ENCODE results near the gene TTBK2. TPM values are rescaled to one million over a fixed set of nuclear protein-coding genes. Genes with fewer than 3 reads are reported as not detected.

Gene TTBK2
- total RNA-seq, 1 donor from 2014 or later, result 19.8 TPM

DNA sequence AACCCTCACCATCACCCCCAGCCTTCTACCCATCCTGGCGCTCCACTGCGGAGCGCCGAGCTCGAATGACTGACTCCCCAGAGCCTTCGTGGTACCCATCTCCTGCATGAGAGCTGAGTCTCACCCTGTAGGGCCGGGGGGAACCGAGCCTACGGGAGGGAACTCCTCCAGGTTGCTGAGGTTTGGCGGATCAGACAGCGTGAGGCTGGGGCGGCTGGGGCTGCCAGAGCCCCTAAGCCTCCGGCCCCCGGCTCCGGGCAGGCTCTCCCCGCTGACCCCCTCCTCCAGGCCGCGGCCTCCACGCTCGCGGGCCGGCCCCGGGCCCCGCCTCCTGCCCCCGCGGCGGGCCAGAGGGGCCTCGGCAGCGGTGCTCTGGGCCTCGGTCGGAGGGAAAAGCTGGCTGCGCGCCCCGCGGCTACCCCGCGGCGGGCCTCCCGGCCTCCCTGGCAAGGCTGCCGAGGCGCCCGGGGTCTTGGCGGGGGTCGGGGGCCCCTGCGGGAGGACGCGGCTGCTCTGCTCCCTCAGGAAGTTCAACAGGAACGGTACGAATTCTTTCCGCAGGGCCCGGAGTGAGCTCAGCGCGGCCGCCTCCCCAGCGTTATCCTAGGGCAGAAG lies 184.3 kb downstream of the TTBK2 start:
- Mint-ChIP-seq H3K27ac (no peak overlapping the region), H3K4me1 (peaks cover 13% of the 10 kb centered on the region), H3K9me3 (no peaks in the 10 kb centered on the region), H3K4me3 (peak overlapping the region; percentile 83), H3K27me3 (no peaks in the 10 kb centered on the region), H3K36me3 (ENCODE audit: low read depth) (peaks cover 29% of the 10 kb centered on the region)
- ATAC-seq (ENCODE audit: low read depth) (no peak), DNase-seq (peak; percentile 39)
- ChIA-PET POLR2A (interaction anchor here (0.6 to 0.9 kb wide), 2 partner anchors 9 to 161 kb away, joined by 3 read pairs; partner anchors contain the start of gene STARD9), CTCF (interaction anchor here (2.5 kb wide), 1 partner anchor 190 kb away, joined by 6 read pairs; no protein-coding TSS in a partner anchor)
- TF ChIP-seq, protein P1, sequence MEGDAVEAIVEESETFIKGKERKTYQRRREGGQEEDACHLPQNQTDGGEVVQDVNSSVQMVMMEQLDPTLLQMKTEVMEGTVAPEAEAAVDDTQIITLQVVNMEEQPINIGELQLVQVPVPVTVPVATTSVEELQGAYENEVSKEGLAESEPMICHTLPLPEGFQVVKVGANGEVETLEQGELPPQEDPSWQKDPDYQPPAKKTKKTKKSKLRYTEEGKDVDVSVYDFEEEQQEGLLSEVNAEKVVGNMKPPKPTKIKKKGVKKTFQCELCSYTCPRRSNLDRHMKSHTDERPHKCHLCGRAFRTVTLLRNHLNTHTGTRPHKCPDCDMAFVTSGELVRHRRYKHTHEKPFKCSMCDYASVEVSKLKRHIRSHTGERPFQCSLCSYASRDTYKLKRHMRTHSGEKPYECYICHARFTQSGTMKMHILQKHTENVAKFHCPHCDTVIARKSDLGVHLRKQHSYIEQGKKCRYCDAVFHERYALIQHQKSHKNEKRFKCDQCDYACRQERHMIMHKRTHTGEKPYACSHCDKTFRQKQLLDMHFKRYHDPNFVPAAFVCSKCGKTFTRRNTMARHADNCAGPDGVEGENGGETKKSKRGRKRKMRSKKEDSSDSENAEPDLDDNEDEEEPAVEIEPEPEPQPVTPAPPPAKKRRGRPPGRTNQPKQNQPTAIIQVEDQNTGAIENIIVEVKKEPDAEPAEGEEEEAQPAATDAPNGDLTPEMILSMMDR (IDR thresholded peaks at IDR 0.05), result no peak
- intact Hi-C loops (cut with micrococcal nuclease), result loop anchor here (2.0 to 10.0 kb wide), 2 partner anchors 461 to 635 kb away; partner anchors contain the start of genes GANC, TMEM87A, TUBGCP4 and ZSCAN29

DNA sequence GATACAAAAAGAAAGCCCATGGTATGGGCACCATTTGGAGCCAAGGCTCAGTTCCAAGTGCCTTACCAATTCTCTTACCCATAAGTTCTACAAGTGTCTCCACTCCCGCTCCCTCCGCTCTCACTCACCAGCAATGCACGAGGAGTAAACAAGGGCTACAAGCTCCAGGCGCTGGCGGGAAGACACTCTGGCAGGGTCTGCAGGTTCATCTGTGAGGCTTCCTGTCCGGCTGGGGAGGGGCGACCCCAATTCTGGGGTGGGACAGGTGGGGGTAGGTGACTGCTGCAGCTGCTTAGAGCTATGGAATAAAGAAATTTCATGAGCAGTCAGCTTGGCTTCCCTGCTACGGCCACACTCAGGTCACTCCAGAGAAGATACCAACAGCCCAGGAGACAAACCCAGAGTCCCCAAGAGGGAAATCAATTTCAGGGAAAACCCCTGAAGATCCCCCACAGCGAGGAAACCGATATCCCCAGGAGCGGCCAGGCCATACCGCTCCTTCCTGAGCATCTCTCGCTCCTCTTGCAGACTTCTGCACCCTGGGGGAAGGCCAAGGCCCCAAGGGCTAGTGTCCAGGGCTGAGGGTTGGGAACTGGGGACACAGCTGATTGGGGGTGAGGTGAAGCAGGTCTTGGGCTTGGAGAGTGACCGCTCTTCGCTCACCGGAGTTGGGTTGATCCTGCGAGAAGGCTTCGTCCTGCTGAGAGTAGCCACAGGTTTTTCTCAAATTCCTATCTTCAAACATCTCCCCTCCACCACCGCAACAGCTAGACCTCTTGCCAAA lies 185.0 kb downstream of the TTBK2 start:
- H3K4me3 Mint-ChIP-seq, result peak overlapping the region; percentile 76
- no peak overlapping the region for H3K27ac Mint-ChIP-seq
- DNase-seq, result no peak
- TF ChIP-seq, protein P1 (IDR thresholded peaks at IDR 0.05), result no peak
- ChIA-PET CTCF (interaction anchor here (2.5 kb wide), 1 partner anchor 191 kb away, joined by 6 read pairs; no protein-coding TSS in a partner anchor), POLR2A (interaction anchor here (0.9 kb wide), 1 partner anchor 160 kb away, joined by 3 read pairs; the partner anchor contains the start of gene STARD9)
- H3K36me3 Mint-ChIP-seq (ENCODE audit: low read depth), result peaks cover 35% of the 10 kb centered on the region
- ATAC-seq (ENCODE audit: low read depth), result no peak
- H3K9me3 Mint-ChIP-seq, result no peaks in the 10 kb centered on the region
- H3K27me3 Mint-ChIP-seq, result no peaks in the 10 kb centered on the region
- H3K4me1 Mint-ChIP-seq, result peaks cover 13% of the 10 kb centered on the region
- intact Hi-C loops (cut with micrococcal nuclease), result loop anchor here (2.0 to 10.0 kb wide), 2 partner anchors 461 to 635 kb away; partner anchors contain the start of genes GANC, TMEM87A, TUBGCP4 and ZSCAN29

DNA sequence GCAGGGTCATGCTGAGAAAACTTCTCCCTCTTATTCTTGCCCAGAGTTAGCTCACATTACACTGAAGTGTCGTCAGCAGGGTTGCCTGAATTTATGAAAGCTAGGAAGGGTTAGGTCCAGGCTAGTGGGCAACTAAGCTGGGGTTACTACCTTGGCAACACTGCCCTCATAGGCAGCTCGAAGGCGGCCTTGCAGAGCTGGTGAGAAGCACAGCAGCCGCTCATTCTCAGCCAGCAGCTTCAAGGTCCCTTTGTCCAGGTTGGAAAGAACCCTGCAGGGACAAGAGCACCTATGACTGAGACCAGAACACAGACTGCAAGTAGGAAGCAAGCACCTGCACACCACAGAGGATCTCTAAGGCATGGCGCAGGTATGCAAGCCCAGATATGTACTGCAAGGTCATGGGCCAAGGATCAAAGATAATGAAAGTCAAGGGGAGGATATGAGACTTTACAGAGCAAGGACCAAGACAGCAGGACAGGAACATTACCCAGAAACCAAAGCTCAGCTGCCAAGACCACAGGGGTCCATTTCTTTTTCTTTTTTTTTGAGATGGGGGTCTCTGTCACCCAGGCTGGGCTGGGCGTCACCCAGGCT lies 186.4 kb downstream of the TTBK2 start:
- CTCF ChIA-PET, result no interaction called here
- Mint-ChIP-seq H3K4me1 (peaks cover 13% of the 10 kb centered on the region), H3K27ac (no peak overlapping the region), H3K27me3 (no peaks in the 10 kb centered on the region), H3K9me3 (no peaks in the 10 kb centered on the region), H3K4me3 (peak overlapping the region; percentile 46), H3K36me3 (ENCODE audit: low read depth) (peaks cover 45% of the 10 kb centered on the region)
- DNase-seq, result no peak
- intact Hi-C loops (cut with micrococcal nuclease), result loop anchor here (10.0 kb wide), 1 partner anchor 459 kb away; the partner anchor contains the start of genes GANC and TMEM87A
- POLR2A ChIA-PET, result interaction anchor here (0.6 kb wide), 1 partner anchor 1078 kb away, joined by 7 read pairs; no protein-coding TSS in a partner anchor
- TF ChIP-seq, protein P1 (IDR thresholded peaks at IDR 0.05), result no peak
- no peak for ATAC-seq (ENCODE audit: low read depth)

DNA sequence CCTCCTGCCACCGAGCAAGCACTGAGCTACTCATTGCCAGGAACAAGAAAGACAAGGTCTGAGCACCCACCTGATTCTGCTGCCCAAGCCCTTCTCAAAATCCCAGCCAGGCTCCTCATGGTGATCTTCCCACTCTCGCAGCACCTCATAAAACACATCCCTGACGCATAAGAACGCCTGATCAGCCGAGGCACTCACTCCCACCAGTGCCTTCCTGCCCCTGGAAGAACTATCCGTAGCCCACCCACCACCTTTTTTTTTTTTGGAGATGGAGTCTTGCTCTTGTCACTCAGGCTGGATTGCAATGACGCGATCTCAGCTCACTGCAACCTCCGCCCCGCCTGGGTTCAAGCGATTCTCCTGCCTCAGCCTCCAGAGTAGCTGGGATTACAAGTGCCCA lies 187.6 kb downstream of the TTBK2 start:
- peaks cover 55% of the 10 kb centered on the region for H3K36me3 Mint-ChIP-seq (ENCODE audit: low read depth)
- CTCF ChIA-PET, result no interaction called here
- H3K9me3 Mint-ChIP-seq, result no peaks in the 10 kb centered on the region
- ATAC-seq (ENCODE audit: low read depth) (no peak), DNase-seq (no peak)
- H3K27ac Mint-ChIP-seq, result no peak overlapping the region
- no peaks in the 10 kb centered on the region for H3K27me3 Mint-ChIP-seq
- TF ChIP-seq, protein P1 (IDR thresholded peaks at IDR 0.05), result no peak
- POLR2A ChIA-PET, result no interaction called here
- intact Hi-C loops (cut with micrococcal nuclease), result loop anchor here (10.0 kb wide), 1 partner anchor 458 kb away; the partner anchor contains the start of genes GANC and TMEM87A
- H3K4me3 Mint-ChIP-seq, result no peak overlapping the region
- peaks cover 13% of the 10 kb centered on the region for H3K4me1 Mint-ChIP-seq
